HepG2 (cell line): ENCODE measurements around the gene CXXC5. TPM values are rescaled to one million over a fixed set of nuclear protein-coding genes. Genes with fewer than 3 reads are reported as not detected.

Source experiments
- ATAC-seq: fragments of 200-7000 bp; cut with Tn5 transposase; 3 replicates; pipeline ENCODE4 v1.9.1; 2020; ENCODE audit warnings: mild to moderate bottlenecking, moderate library complexity
- BruUV-seq: library from RNA; stranded (reverse); fragments of 400-500 nt; replicated peaks from 2 replicates; lab custom pipeline; 2021; lab: Mats Ljungman, UMichigan
- CTCF ChIA-PET: fragments of 300-600 bp; formaldehyde crosslinking; extraction: SDS; loops from one replicate; lab custom pipeline; 2021; ENCODE audit warnings: low total read pairs, inconsistent platforms, low intra/inter-chr PET ratio; lab: Yijun Ruan, JAX
- POLR2A ChIA-PET: fragments of 350-600 bp; sonication (Branson Sonifier 250); formaldehyde crosslinking; loops from one replicate; lab custom pipeline; 2020; ENCODE audit warnings: antibody characterized with exemption, inconsistent platforms; lab: Yijun Ruan, JAX
- DNase-seq: peaks from one replicate; pipeline ENCODE4 v3.0.0-alpha.2; 2015; ENCODE audit warnings: low spot score
- FAIRE-seq: peaks from 3 replicates; lab custom pipeline; 2011; peaks lifted over from hg19 to GRCh38; lab: Jason Lieb, UNC
- H2AFZ ChIP-seq: one replicate; pipeline ENCODE4 v1.6.1; 2011; ENCODE audit warnings: low read length, inconsistent platforms
- H3K27ac ChIP-seq: fragments of 300-600 bp; 3 replicates; pipeline ENCODE4 v1.8.0; 2011; ENCODE audit warnings: mixed run types, mild to moderate bottlenecking, mixed read lengths, low read length, inconsistent platforms; ENCODE audit not compliant: insufficient read depth; ENCODE audit errors: extremely low read length
- H3K27me3 ChIP-seq, 2 experiments: fragments of 200-600 bp in 1 of 2; 2 replicates in 1 of 2; 3 replicates in 1 of 2; pipeline versions ENCODE4 v1.6.0 to v1.8.0; 2011; ENCODE audit warnings: low read length in 2 of 2, mild to moderate bottlenecking in 2 of 2, moderate library complexity in 2 of 2, inconsistent platforms in 1 of 2; ENCODE audit not compliant: insufficient read depth in 2 of 2, control insufficient read depth in 1 of 2
- H3K36me3 ChIP-seq, 2 experiments: fragments of 200-600 bp in 1 of 2; replicated peaks in 1 of 2; 2 replicates in 1 of 2; 3 replicates in 1 of 2; pipeline versions ENCODE4 v1.5.1 to v1.8.0; 2011; ENCODE audit warnings: low read length in 2 of 2, inconsistent platforms in 1 of 2; ENCODE audit not compliant: insufficient read depth in 2 of 2, control insufficient read depth in 1 of 2
- H3K4me1 ChIP-seq: 2 replicates; pipeline ENCODE4 v1.5.1; 2012; ENCODE audit warnings: low read length, inconsistent platforms; ENCODE audit not compliant: insufficient read depth
- H3K4me2 ChIP-seq: 2 replicates; pipeline ENCODE4 v1.6.0; 2011; ENCODE audit warnings: low read depth, low read length, inconsistent platforms
- H3K4me3 ChIP-seq, 3 experiments: fragments of 200-600 bp in 1 of 3; sonication (generic), shearing (Covaris generic) in 1 of 3; replicated peaks in 1 of 3; 2 replicates each; pipeline ENCODE4 v1.5.1; 2011 to 2016; ENCODE audit warnings: low read length in 3 of 3, inconsistent platforms in 2 of 3, low read depth in 2 of 3, mild to moderate bottlenecking in 2 of 3, control low read depth in 1 of 3, mixed read lengths in 1 of 3; ENCODE audit not compliant: insufficient read depth in 1 of 3
- H3K79me2 ChIP-seq: one replicate; pipeline ENCODE4 v1.6.1; 2011; ENCODE audit warnings: low read length, inconsistent platforms; ENCODE audit not compliant: insufficient read depth
- H3K9ac ChIP-seq: 2 replicates; pipeline ENCODE4 v1.6.0; 2011; ENCODE audit warnings: mild to moderate bottlenecking, low read depth, low read length, inconsistent platforms; ENCODE audit not compliant: insufficient read depth
- H3K9me3 ChIP-seq: 2 replicates; pipeline ENCODE4 v1.5.1; 2012; ENCODE audit warnings: mild to moderate bottlenecking, low read length
- H4K20me1 ChIP-seq: 2 replicates; pipeline ENCODE4 v1.6.0; 2011; ENCODE audit warnings: inconsistent platforms, mild to moderate bottlenecking, low read length, moderate library complexity; ENCODE audit not compliant: insufficient read depth
- AKAP8 ChIP-seq: sonication (generic); formaldehyde crosslinking; IDR thresholded peaks from 2 replicates; pipeline ENCODE4 v1.5.1; 2020; ENCODE audit warnings: mild to moderate bottlenecking, missing genetic modification reagents
- CENPT ChIP-seq: sonication (generic); formaldehyde crosslinking; IDR thresholded peaks from 2 replicates; pipeline ENCODE4 v1.8.0; 2022; ENCODE audit warnings: low read depth, mild to moderate bottlenecking, moderate library complexity, missing genetic modification reagents
- DMAP1 ChIP-seq: IDR thresholded peaks from 2 replicates; pipeline ENCODE4 v1.6.1; 2016
- GATAD1 ChIP-seq: IDR thresholded peaks from 2 replicates; pipeline ENCODE4 v1.6.1; 2016; ENCODE audit warnings: missing genetic modification reagents, missing compliant biosample characterization
- KAT8 ChIP-seq: IDR thresholded peaks from 2 replicates; pipeline ENCODE4 v1.6.1; 2016; ENCODE audit warnings: missing genetic modification reagents, missing compliant biosample characterization
- NFE2L2 ChIP-seq: fragments of 150-350 bp; IDR thresholded peaks from 2 replicates; pipeline ENCODE4 v1.6.1; 2014; ENCODE audit warnings: low read length
- PHF8 ChIP-seq: sonication (generic); formaldehyde crosslinking; IDR thresholded peaks from 2 replicates; pipeline ENCODE4 v1.5.0; 2020; ENCODE audit warnings: missing genetic modification reagents
- PPARG ChIP-seq: conservative IDR thresholded peaks from 2 replicates; pipeline ENCODE4 v1.6.1; 2016; ENCODE audit warnings: missing biosample characterization, missing genetic modification reagents
- ZFP36 ChIP-seq: fragments of 150-350 bp; IDR thresholded peaks from 2 replicates; pipeline ENCODE4 v1.6.1; 2018; ENCODE audit warnings: borderline replicate concordance, low read length, low read depth; ENCODE audit not compliant: partially characterized antibody
- WGBS: methylation state at CpG from one replicate; pipeline ENCODE4 v1.1.6; 2017; ENCODE audit warnings: low lambda C conversion rate; 5-methylcytosine and 5-hydroxymethylcytosine counted together
- in situ Hi-C: cut with HindIII; loops from 2 replicates; pipeline ENCODE4 v1.10.0; 2017; ENCODE audit warnings: low pct_unique_long_range_greater_than_20kb; ENCODE audit not compliant: extremely low pct_ligation_motif_present
- intact Hi-C: fragments of 100-400 bp; cut with micrococcal nuclease; formaldehyde crosslinking; loops from one replicate; pipeline ENCODE4 v1.10.0; 2022; ENCODE audit not compliant: unreplicated experiment
- polyA plus RNA-seq, 8 experiments: library from polyadenylated mRNA; depleted of rRNA in 3 of 8; stranded (reverse) in 7 of 8; unstranded in 1 of 8; fragments of >200 nt; fragmentation: Illumina TruSeq in 4 of 8; extraction: Trizol in 4 of 8; gene quantifications; 2 replicates each; pipeline versions ENCODE4 v1.2.1 to v1.2.3, GENCODE V29; 2011 to 2016; ENCODE audit warnings: low read depth in 4 of 8, missing spikeins in 1 of 8, mixed read lengths in 1 of 8; ENCODE audit not compliant: insufficient read depth in 1 of 8
- total RNA-seq, 5 experiments: library from RNA; depleted of rRNA; stranded (reverse); fragments of >200 nt; fragmentation: Illumina TruSeq; extraction: Trizol; gene quantifications; 2 replicates each; pipeline ENCODE4 v1.2.3, GENCODE V29; 2016; ENCODE audit warnings: low read depth in 1 of 5
- TF ChIP-seq, protein P1 (sequence below): IDR thresholded peaks from 2 replicates; pipeline ENCODE4 v1.4.0; 2020; ENCODE audit warnings: mild to moderate bottlenecking, missing genetic modification reagents
- TF ChIP-seq, protein P2 (sequence below): sonication (generic); formaldehyde crosslinking; IDR thresholded peaks from 2 replicates; pipeline ENCODE4 v1.4.0; 2020; ENCODE audit warnings: missing genetic modification reagents
- TF ChIP-seq, protein P3 (sequence below): sonication (generic); formaldehyde crosslinking; IDR thresholded peaks from 2 replicates; pipeline ENCODE4 v1.4.0; 2020; ENCODE audit warnings: low read depth, missing genetic modification reagents

Gene CXXC5
- total and polyA plus RNA-seq, 2 of the 13 experiments (the other 11 are each of a cell fraction or from before 2014, with no cell fraction given): 32.3 to 33.0 TPM

DNA sequence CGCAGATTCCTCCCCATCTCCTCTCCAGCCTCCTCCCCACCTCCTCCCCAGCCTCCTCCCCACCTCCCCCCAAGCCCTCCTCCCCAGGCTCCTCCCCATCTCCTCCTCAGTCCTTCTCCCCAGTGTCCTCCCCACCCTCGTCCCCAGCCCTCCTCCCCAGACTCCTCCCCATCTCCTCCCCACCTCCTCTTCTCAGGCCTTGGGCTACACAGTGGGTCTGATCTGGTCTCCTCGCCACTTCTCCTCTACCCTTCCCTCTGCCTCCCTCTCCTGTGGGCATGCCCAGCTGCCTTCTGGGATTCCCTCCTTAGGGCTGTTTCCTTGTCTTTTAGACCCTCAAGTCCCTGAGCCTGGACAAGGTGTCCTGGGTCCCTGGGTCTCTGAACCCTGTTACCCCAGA is 28.3 kb downstream of the CXXC5 start (continued):
- TF ChIP-seq PHF8 (CRISPR knock-in tag): no peak
- TF ChIP-seq NFE2L2: no peak
- no peak for TF ChIP-seq DMAP1 (CRISPR knock-in tag)
- TF ChIP-seq, protein P1, sequence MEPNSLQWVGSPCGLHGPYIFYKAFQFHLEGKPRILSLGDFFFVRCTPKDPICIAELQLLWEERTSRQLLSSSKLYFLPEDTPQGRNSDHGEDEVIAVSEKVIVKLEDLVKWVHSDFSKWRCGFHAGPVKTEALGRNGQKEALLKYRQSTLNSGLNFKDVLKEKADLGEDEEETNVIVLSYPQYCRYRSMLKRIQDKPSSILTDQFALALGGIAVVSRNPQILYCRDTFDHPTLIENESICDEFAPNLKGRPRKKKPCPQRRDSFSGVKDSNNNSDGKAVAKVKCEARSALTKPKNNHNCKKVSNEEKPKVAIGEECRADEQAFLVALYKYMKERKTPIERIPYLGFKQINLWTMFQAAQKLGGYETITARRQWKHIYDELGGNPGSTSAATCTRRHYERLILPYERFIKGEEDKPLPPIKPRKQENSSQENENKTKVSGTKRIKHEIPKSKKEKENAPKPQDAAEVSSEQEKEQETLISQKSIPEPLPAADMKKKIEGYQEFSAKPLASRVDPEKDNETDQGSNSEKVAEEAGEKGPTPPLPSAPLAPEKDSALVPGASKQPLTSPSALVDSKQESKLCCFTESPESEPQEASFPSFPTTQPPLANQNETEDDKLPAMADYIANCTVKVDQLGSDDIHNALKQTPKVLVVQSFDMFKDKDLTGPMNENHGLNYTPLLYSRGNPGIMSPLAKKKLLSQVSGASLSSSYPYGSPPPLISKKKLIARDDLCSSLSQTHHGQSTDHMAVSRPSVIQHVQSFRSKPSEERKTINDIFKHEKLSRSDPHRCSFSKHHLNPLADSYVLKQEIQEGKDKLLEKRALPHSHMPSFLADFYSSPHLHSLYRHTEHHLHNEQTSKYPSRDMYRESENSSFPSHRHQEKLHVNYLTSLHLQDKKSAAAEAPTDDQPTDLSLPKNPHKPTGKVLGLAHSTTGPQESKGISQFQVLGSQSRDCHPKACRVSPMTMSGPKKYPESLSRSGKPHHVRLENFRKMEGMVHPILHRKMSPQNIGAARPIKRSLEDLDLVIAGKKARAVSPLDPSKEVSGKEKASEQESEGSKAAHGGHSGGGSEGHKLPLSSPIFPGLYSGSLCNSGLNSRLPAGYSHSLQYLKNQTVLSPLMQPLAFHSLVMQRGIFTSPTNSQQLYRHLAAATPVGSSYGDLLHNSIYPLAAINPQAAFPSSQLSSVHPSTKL: no peak

DNA sequence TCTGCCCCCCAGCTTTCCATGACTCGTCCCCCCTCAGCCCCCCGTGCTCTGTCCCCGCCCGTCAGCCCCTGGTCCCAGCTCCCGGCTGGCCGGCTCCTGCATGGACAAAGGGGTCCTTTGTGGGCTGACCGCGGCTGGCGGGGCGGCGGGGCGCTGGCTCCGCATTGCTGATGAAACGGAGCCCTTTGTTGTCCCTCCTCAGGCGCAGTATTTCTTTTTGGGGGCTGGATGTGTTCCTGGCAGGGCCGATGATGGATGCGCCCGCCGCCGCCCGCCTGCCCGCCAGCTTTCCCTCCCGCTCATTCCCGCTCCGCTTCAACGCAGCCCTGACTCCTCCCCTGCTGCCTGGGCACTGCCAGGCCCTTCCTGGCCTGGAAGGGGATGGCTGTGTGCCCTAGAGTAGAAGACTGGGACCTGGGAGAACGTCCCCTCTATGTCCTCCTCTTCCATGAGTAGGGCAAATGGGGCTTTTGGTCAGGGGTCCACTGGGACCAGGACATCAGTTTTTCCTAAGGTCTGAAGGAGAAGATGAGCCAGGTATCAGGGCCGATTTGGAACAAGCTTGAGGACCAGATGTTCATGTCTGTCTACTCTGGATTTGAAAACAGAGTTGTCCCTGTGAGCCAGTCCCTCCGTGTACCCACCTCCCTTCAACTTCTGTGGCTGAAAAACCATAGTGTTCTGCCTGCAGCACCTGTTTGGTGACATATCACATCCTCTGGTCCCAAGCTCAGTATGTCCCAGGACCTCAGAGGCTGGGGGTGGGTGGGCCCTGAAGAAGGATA is 29.0 kb downstream of the CXXC5 start:
- Histone ChIP-seq H3K9me3 (no peaks in the 10 kb centered on the region), H3K27ac (no peak overlapping the region), H3K4me1 (peaks cover 27% of the 10 kb centered on the region), H3K27me3 (no peaks in the 10 kb centered on the region), H2AFZ (no peak overlapping the region), H3K4me3 (no peak overlapping the region), H3K4me2 (no peak overlapping the region), H3K79me2 (peaks cover 46% of the 10 kb centered on the region), H3K36me3 (peaks cover 14 to 38% of the 10 kb centered on the region in 2 experiments; a peak in 4 of 5 replicates), H3K9ac (no peak overlapping the region), H4K20me1 (peaks cover 38% of the 10 kb centered on the region)
- DNase-seq (no peak), FAIRE-seq (no peak), ATAC-seq (no peak)
- POLR2A ChIA-PET: no interaction called here
- intact Hi-C loops: no loop called here
- 96% methylated on average over 29 of the region's 29 CpGs for WGBS
- BruUV-seq: no TSS peak
- in situ Hi-C loops: no loop called here
- CTCF ChIA-PET: no interaction called here
- TF ChIP-seq, protein P2, sequence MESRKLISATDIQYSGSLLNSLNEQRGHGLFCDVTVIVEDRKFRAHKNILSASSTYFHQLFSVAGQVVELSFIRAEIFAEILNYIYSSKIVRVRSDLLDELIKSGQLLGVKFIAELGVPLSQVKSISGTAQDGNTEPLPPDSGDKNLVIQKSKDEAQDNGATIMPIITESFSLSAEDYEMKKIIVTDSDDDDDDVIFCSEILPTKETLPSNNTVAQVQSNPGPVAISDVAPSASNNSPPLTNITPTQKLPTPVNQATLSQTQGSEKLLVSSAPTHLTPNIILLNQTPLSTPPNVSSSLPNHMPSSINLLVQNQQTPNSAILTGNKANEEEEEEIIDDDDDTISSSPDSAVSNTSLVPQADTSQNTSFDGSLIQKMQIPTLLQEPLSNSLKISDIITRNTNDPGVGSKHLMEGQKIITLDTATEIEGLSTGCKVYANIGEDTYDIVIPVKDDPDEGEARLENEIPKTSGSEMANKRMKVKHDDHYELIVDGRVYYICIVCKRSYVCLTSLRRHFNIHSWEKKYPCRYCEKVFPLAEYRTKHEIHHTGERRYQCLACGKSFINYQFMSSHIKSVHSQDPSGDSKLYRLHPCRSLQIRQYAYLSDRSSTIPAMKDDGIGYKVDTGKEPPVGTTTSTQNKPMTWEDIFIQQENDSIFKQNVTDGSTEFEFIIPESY (CRISPR knock-in tag): peak; percentile 91
- TF ChIP-seq ZFP36 (no peak), CENPT (no peak), PPARG (CRISPR knock-in tag) (no peak), AKAP8 (no peak), GATAD1 (CRISPR knock-in tag) (no peak), KAT8 (CRISPR knock-in tag) (no peak)
- TF ChIP-seq, protein P3, sequence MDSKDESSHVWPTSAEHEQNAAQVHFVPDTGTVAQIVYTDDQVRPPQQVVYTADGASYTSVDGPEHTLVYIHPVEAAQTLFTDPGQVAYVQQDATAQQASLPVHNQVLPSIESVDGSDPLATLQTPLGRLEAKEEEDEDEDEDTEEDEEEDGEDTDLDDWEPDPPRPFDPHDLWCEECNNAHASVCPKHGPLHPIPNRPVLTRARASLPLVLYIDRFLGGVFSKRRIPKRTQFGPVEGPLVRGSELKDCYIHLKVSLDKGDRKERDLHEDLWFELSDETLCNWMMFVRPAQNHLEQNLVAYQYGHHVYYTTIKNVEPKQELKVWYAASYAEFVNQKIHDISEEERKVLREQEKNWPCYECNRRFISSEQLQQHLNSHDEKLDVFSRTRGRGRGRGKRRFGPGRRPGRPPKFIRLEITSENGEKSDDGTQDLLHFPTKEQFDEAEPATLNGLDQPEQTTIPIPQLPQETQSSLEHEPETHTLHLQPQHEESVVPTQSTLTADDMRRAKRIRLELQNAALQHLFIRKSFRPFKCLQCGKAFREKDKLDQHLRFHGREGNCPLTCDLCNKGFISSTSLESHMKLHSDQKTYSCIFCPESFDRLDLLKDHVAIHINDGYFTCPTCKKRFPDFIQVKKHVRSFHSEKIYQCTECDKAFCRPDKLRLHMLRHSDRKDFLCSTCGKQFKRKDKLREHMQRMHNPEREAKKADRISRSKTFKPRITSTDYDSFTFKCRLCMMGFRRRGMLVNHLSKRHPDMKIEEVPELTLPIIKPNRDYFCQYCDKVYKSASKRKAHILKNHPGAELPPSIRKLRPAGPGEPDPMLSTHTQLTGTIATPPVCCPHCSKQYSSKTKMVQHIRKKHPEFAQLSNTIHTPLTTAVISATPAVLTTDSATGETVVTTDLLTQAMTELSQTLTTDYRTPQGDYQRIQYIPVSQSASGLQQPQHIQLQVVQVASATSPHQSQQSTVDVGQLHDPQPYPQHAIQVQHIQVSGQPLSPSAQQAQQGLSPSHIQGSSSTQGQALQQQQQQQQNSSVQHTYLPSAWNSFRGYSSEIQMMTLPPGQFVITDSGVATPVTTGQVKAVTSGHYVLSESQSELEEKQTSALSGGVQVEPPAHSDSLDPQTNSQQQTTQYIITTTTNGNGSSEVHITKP (CRISPR knock-in tag): no peak
